HUES6 (cell line): ENCODE data around the gene DCDC2C.

ENCODE experiments used
- H3K27ac ChIP-seq: 2 replicates; pipeline ENCODE4 v1.7.0; 2013; ENCODE audit warnings: low read depth, mild to moderate bottlenecking, low read length, inconsistent platforms
- H3K27me3 ChIP-seq: 2 replicates; pipeline ENCODE4 v1.6.1; 2013; ENCODE audit warnings: low read length; ENCODE audit not compliant: control insufficient read depth, insufficient read depth
- H3K36me3 ChIP-seq: 2 replicates; pipeline ENCODE4 v1.6.1; 2013; ENCODE audit warnings: low read length; ENCODE audit not compliant: control insufficient read depth, insufficient read depth
- H3K4me1 ChIP-seq: 2 replicates; pipeline ENCODE4 v1.6.1; 2013; ENCODE audit warnings: low read length; ENCODE audit not compliant: control insufficient read depth, insufficient read depth
- H3K4me3 ChIP-seq: 2 replicates; pipeline ENCODE4 v1.5.1; 2013; ENCODE audit warnings: low read depth, low read length
- H3K9ac ChIP-seq: one replicate; pipeline ENCODE4 v1.6.1; 2013; ENCODE audit warnings: mild to moderate bottlenecking, low read length
- H3K9me3 ChIP-seq: 2 replicates; pipeline ENCODE4 v1.6.1; 2013; ENCODE audit warnings: low read depth, low read length; ENCODE audit not compliant: control insufficient read depth, insufficient read depth

Gene DCDC2C

GRCh38 chr2:3689998-3690748 lies 13.2 kb upstream of the DCDC2C start:
- H3K4me1 ChIP-seq = no peaks in the 10 kb centered on the region
- no peak overlapping the region for H3K4me3 ChIP-seq
- 0 out of 2 replicates have a peak, but pooled peaks cover 2% of the 10 kb centered on the region for H3K9me3 ChIP-seq
- no peak overlapping the region for H3K9ac ChIP-seq
- H3K36me3 ChIP-seq = no peaks in the 10 kb centered on the region
- H3K27me3 ChIP-seq = no peaks in the 10 kb centered on the region
- H3K27ac ChIP-seq = no peak overlapping the region

- Histone ChIP-seq H3K4me1 (no peaks in the 10 kb centered on the region), H3K4me3 (no peak overlapping the region), H3K27ac (no peak overlapping the region), H3K9ac (no peak overlapping the region), H3K27me3 (no peaks in the 10 kb centered on the region), H3K36me3 (no peaks in the 10 kb centered on the region), H3K9me3 (0 out of 2 replicates have a peak, but pooled peaks cover 2% of the 10 kb centered on the region)
Measured at GRCh38 chr2:3692375-3692774, 11.0 kb upstream of the DCDC2C start.

- Histone ChIP-seq H3K36me3 (no peaks in the 10 kb centered on the region), H3K9me3 (no peaks in the 10 kb centered on the region), H3K27me3 (peaks cover 14% of the 10 kb centered on the region), H3K27ac (no peak overlapping the region), H3K4me1 (no peaks in the 10 kb centered on the region), H3K4me3 (no peak overlapping the region), H3K9ac (no peak overlapping the region)
Measured at GRCh38 chr2:3696545-3696944, 6.8 kb upstream of the DCDC2C start.

GRCh38 chr2:3701071-3701470 lies 2.3 kb upstream of the DCDC2C start:
- H3K4me3 ChIP-seq = no peak overlapping the region
- no peaks in the 10 kb centered on the region for H3K36me3 ChIP-seq
- no peak overlapping the region for H3K9ac ChIP-seq
- peaks cover 39% of the 10 kb centered on the region for H3K27me3 ChIP-seq
- no peak overlapping the region for H3K27ac ChIP-seq
- H3K4me1 ChIP-seq = no peaks in the 10 kb centered on the region
- H3K9me3 ChIP-seq = no peaks in the 10 kb centered on the region

- H3K27me3 ChIP-seq = peaks cover 39% of the 10 kb centered on the region
- no peak overlapping the region for H3K9ac ChIP-seq
- no peaks in the 10 kb centered on the region for H3K4me1 ChIP-seq
- no peaks in the 10 kb centered on the region for H3K36me3 ChIP-seq
- no peak overlapping the region for H3K27ac ChIP-seq
- H3K9me3 ChIP-seq = no peaks in the 10 kb centered on the region
- H3K4me3 ChIP-seq = peak overlapping the region; percentile 52; the same call in 1 of the 2 replicates
Measured at GRCh38 chr2:3703757-3704355, 481 bp downstream of the DCDC2C start.

GRCh38 chr2:3704692-3705091 lies 1.3 kb downstream of the DCDC2C start:
- Histone ChIP-seq H3K4me3 (no peak overlapping the region), H3K9ac (no peak overlapping the region), H3K36me3 (no peaks in the 10 kb centered on the region), H3K27me3 (peaks cover 39% of the 10 kb centered on the region), H3K4me1 (no peaks in the 10 kb centered on the region), H3K9me3 (no peaks in the 10 kb centered on the region), H3K27ac (no peak overlapping the region)

GRCh38 chr2:3705782-3706181 lies 2.4 kb downstream of the DCDC2C start:
- no peak overlapping the region for H3K4me3 ChIP-seq
- H3K9ac ChIP-seq = no peak overlapping the region
- no peak overlapping the region for H3K27ac ChIP-seq
- H3K4me1 ChIP-seq = no peaks in the 10 kb centered on the region
- H3K9me3 ChIP-seq = peaks cover 3% of the 10 kb centered on the region; the same call in 1 of the 2 replicates
- H3K36me3 ChIP-seq = no peaks in the 10 kb centered on the region
- peaks cover 31% of the 10 kb centered on the region for H3K27me3 ChIP-seq

- no peak overlapping the region for H3K9ac ChIP-seq
- peaks cover 3% of the 10 kb centered on the region; the same call in 1 of the 2 replicates for H3K9me3 ChIP-seq
- peaks cover 21% of the 10 kb centered on the region for H3K27me3 ChIP-seq
- no peak overlapping the region for H3K27ac ChIP-seq
- H3K4me1 ChIP-seq = no peaks in the 10 kb centered on the region
- H3K4me3 ChIP-seq = no peak overlapping the region
- H3K36me3 ChIP-seq = no peaks in the 10 kb centered on the region
Measured at GRCh38 chr2:3706892-3707291, 3.5 kb downstream of the DCDC2C start.

- Histone ChIP-seq H3K9me3 (peaks cover 3% of the 10 kb centered on the region; the same call in 1 of the 2 replicates), H3K9ac (no peak overlapping the region), H3K36me3 (no peaks in the 10 kb centered on the region), H3K27me3 (peaks cover 4% of the 10 kb centered on the region), H3K4me3 (no peak overlapping the region), H3K4me1 (no peaks in the 10 kb centered on the region), H3K27ac (no peak overlapping the region)
Measured at GRCh38 chr2:3708576-3708975, 5.2 kb downstream of the DCDC2C start.

GRCh38 chr2:3709225-3709624 lies 5.8 kb downstream of the DCDC2C start:
- H3K27me3 ChIP-seq = no peaks in the 10 kb centered on the region

GRCh38 chr2:3712424-3712823 lies 9.0 kb downstream of the DCDC2C start:
- H3K4me3 ChIP-seq = no peak overlapping the region
- H3K27me3 ChIP-seq = no peaks in the 10 kb centered on the region
- H3K27ac ChIP-seq = no peak overlapping the region
- no peak overlapping the region for H3K9ac ChIP-seq
- peaks cover 3% of the 10 kb centered on the region; the same call in 1 of the 2 replicates for H3K9me3 ChIP-seq
- H3K4me1 ChIP-seq = no peaks in the 10 kb centered on the region
- no peaks in the 10 kb centered on the region for H3K36me3 ChIP-seq

More at GRCh38 chr2:3709225-3709624, 5.8 kb downstream of the DCDC2C start:
- H3K4me3 ChIP-seq = no peak overlapping the region
- H3K4me1 ChIP-seq = no peaks in the 10 kb centered on the region
- H3K36me3 ChIP-seq = no peaks in the 10 kb centered on the region
- H3K9ac ChIP-seq = no peak overlapping the region
- no peak overlapping the region for H3K27ac ChIP-seq
- H3K9me3 ChIP-seq = peaks cover 3% of the 10 kb centered on the region; the same call in 1 of the 2 replicates
